ENCODE results near the gene PSME4. TPM values are rescaled to one million over a fixed set of nuclear protein-coding genes. Genes with fewer than 3 reads are reported as not detected.

The PSME4 gene
- polyA plus RNA-seq, 3 donors, result 2.1 to 17.7 (median 3.1) TPM

- H3K4me3 Mint-ChIP-seq, result no peak overlapping the region
- no peak overlapping the region for H3K4me2 ChIP-seq (replicated peaks; ENCODE audit: extremely low read depth, low read length, poor library complexity, severe bottlenecking)
- H3K79me2 ChIP-seq (ENCODE audit: insufficient read depth, low read length), result no peaks in the 10 kb centered on the region
- H4K20me1 ChIP-seq (ENCODE audit: insufficient read depth, low read length), result no peaks in the 10 kb centered on the region
- no peak overlapping the region for H3K27ac ChIP-seq (ENCODE audit: low read depth in 1 of 2, low read length in 2 of 2)
- no peaks in the 10 kb centered on the region for H3K27me3 Mint-ChIP-seq (ENCODE audit: low read depth in 3 of 3)
- H3K36me3 Mint-ChIP-seq, result peaks cover 75 to 90% of the 10 kb centered on the region in 2 donors
- no peak overlapping the region for H3K4me3 ChIP-seq (replicated peaks in 1 of 3; ENCODE audit: low read depth in 2 of 3, low read length in 3 of 3)
- H3K36me3 ChIP-seq (replicated peaks in 1 of 2; ENCODE audit: control insufficient read depth in 1 of 2, insufficient read depth in 2 of 2, low read length in 2 of 2), result peaks cover 83 to 96% of the 10 kb centered on the region in 2 donors
- H3K27ac Mint-ChIP-seq, result no peak overlapping the region
- no peak for TF ChIP-seq CTCF (IDR thresholded peaks at IDR 0.05)
- no CpG with 5 or more reads among the region's 1 CpG for WGBS (ENCODE audit: insufficient coverage)
- no peaks in the 10 kb centered on the region for H3K4me1 Mint-ChIP-seq
- H3K9me3 ChIP-seq (replicated peaks in 1 of 2; ENCODE audit: control insufficient read depth in 1 of 2, insufficient read depth in 1 of 2, low read length in 2 of 2), result no peaks in the 10 kb centered on the region
- no peak for DNase-seq
- H3K9me3 Mint-ChIP-seq, result no peaks in the 10 kb centered on the region
- no peaks in the 10 kb centered on the region for H3K4me1 ChIP-seq (ENCODE audit: control insufficient read depth in 1 of 2, insufficient read depth in 2 of 2, low read length in 2 of 2)
- H2AFZ ChIP-seq (ENCODE audit: insufficient read depth, low read depth, low read length, poor library complexity, severe bottlenecking), result no peak overlapping the region
- H3K9ac ChIP-seq (ENCODE audit: insufficient read depth, low read length, poor library complexity, severe bottlenecking), result no peak overlapping the region
- intact Hi-C loops (cut with micrococcal nuclease), result loop anchor here in 1 of 2 donors (10.0 kb wide), 1 partner anchor 50 kb away; no protein-coding TSS in a partner anchor
- no peaks in the 10 kb centered on the region for H3K27me3 ChIP-seq (ENCODE audit: control insufficient read depth in 2 of 2, insufficient read depth in 2 of 2, low read length in 2 of 2)
Measured at GRCh38 chr2:53884883-53885282, 85.9 kb downstream of the PSME4 start.

- Mint-ChIP-seq H3K27ac (no peak overlapping the region), H3K4me3 (no peak overlapping the region), H3K4me1 (no peaks in the 10 kb centered on the region), H3K9me3 (peaks cover 0 to 2% (median 0%) of the 10 kb centered on the region in 7 donors), H3K27me3 (ENCODE audit: low read depth in 3 of 3) (no peaks in the 10 kb centered on the region), H3K36me3 (peaks cover 69 to 89% of the 10 kb centered on the region in 2 donors)
- Histone ChIP-seq H3K4me2 (replicated peaks; ENCODE audit: extremely low read depth, low read length, poor library complexity, severe bottlenecking) (no peak overlapping the region), H4K20me1 (ENCODE audit: insufficient read depth, low read length) (no peaks in the 10 kb centered on the region), H3K4me1 (ENCODE audit: control insufficient read depth in 1 of 2, insufficient read depth in 2 of 2, low read length in 2 of 2) (no peaks in the 10 kb centered on the region), H3K4me3 (replicated peaks in 1 of 3; ENCODE audit: low read depth in 2 of 3, low read length in 3 of 3) (no peak overlapping the region), H3K9ac (ENCODE audit: insufficient read depth, low read length, poor library complexity, severe bottlenecking) (no peak overlapping the region), H3K27ac (ENCODE audit: low read depth in 1 of 2, low read length in 2 of 2) (no peak overlapping the region), H3K9me3 (replicated peaks in 1 of 2; ENCODE audit: control insufficient read depth in 1 of 2, insufficient read depth in 1 of 2, low read length in 2 of 2) (no peaks in the 10 kb centered on the region), H3K36me3 (replicated peaks in 1 of 2; ENCODE audit: control insufficient read depth in 1 of 2, insufficient read depth in 2 of 2, low read length in 2 of 2) (peaks cover 66 to 94% of the 10 kb centered on the region in 2 donors), H3K27me3 (ENCODE audit: control insufficient read depth in 2 of 2, insufficient read depth in 2 of 2, low read length in 2 of 2) (no peaks in the 10 kb centered on the region), H2AFZ (ENCODE audit: insufficient read depth, low read depth, low read length, poor library complexity, severe bottlenecking) (no peak overlapping the region), H3K79me2 (ENCODE audit: insufficient read depth, low read length) (no peaks in the 10 kb centered on the region)
- no peak for TF ChIP-seq CTCF (IDR thresholded peaks at IDR 0.05)
- no peak for DNase-seq
- intact Hi-C loops (cut with micrococcal nuclease), result loop anchor here in 1 of 2 donors (10.0 kb wide), 1 partner anchor 53 kb away; no protein-coding TSS in a partner anchor
Measured at GRCh38 chr2:53881986-53882385, 88.8 kb downstream of the PSME4 start.
